HEK293 (cell line): ENCODE results near the gene DEDD2.

Experiments used
- CTCF ChIA-PET: fragments of 350-600 bp; formaldehyde crosslinking; extraction: SDS; loops from one replicate; lab custom pipeline; 2021; ENCODE audit warnings: antibody characterized with exemption; lab: Yijun Ruan, JAX
- POLR2A ChIA-PET: fragments of 300-600 bp; formaldehyde crosslinking; extraction: SDS; loops from one replicate; lab custom pipeline; 2020; ENCODE audit warnings: antibody characterized with exemption, inconsistent platforms; lab: Yijun Ruan, JAX
- H3K27ac ChIP-seq: fragments of 200-500 bp; sonication (Bioruptor generic); 2 replicates; pipeline ENCODE4 v1.5.1; 2014; ENCODE audit warnings: low read depth, low read length, control low read depth, inconsistent platforms; ENCODE audit errors: extremely low read depth
- H3K36me3 ChIP-seq, 2 experiments: fragments of 200-500 bp in 1 of 2; sonication (Bioruptor generic) in 1 of 2; 1 replicate in 1 of 2; 2 replicates in 1 of 2; pipeline ENCODE4 v1.5.1; 2014 to 2017; ENCODE audit warnings: inconsistent platforms in 2 of 2, low read length in 2 of 2; ENCODE audit not compliant: control insufficient read depth in 2 of 2, insufficient read depth in 1 of 2
- H3K4me1 ChIP-seq: fragments of 200-500 bp; sonication (Bioruptor generic); 2 replicates; pipeline ENCODE4 v1.5.1; 2014; ENCODE audit warnings: mild to moderate bottlenecking, low read length, inconsistent platforms; ENCODE audit not compliant: control insufficient read depth, insufficient read depth
- H3K4me3 ChIP-seq: 2 replicates; pipeline ENCODE4 v1.5.1; 2011; ENCODE audit warnings: low read depth, mild to moderate bottlenecking, control low read depth, low read length, moderate library complexity
- H3K9me3 ChIP-seq: fragments of 200-500 bp; sonication (Bioruptor generic); 2 replicates; pipeline ENCODE4 v1.5.1; 2014; ENCODE audit warnings: low read depth, low read length, inconsistent platforms; ENCODE audit not compliant: control insufficient read depth, insufficient read depth
- EGR2 ChIP-seq: fragments of 450-650 bp; formaldehyde crosslinking; IDR thresholded peaks from 2 replicates; pipeline ENCODE4 v1.5.1; 2016; ENCODE audit warnings: low read depth, missing biosample characterization, missing genetic modification characterization
- GLI2 ChIP-seq: fragments of 450-650 bp; formaldehyde crosslinking; IDR thresholded peaks from 2 replicates; pipeline ENCODE4; 2017; ENCODE audit warnings: missing biosample characterization, missing genetic modification characterization, low read depth, borderline replicate concordance
- OVOL3 ChIP-seq: fragments of 450-650 bp; formaldehyde crosslinking; IDR thresholded peaks from 2 replicates; pipeline ENCODE4 v1.5.1; 2016; ENCODE audit warnings: missing biosample characterization, missing genetic modification characterization
- TCF7L2 ChIP-seq: IDR thresholded peaks from 2 replicates; pipeline ENCODE4 v1.6.1; 2011; ENCODE audit warnings: low read depth, mild to moderate bottlenecking, inconsistent platforms, low read length, moderate library complexity, borderline replicate concordance
- TRIM28 ChIP-seq: IDR thresholded peaks from 2 replicates; pipeline ENCODE4 v1.6.1; 2011; ENCODE audit warnings: low read length, control low read depth, borderline replicate concordance
- WT1 ChIP-seq: fragments of 450-650 bp; formaldehyde crosslinking; IDR thresholded peaks from 2 replicates; pipeline ENCODE4 v1.5.1; 2016; ENCODE audit warnings: missing biosample characterization, missing genetic modification characterization
- ZBTB17 ChIP-seq: fragments of 450-650 bp; formaldehyde crosslinking; IDR thresholded peaks from 2 replicates; pipeline ENCODE4 v1.5.1; 2016; ENCODE audit warnings: missing biosample characterization, missing genetic modification characterization
- ZBTB7A ChIP-seq: fragments of 450-650 bp; formaldehyde crosslinking; IDR thresholded peaks from 2 replicates; pipeline ENCODE4 v1.5.1; 2016; ENCODE audit warnings: low read depth, missing biosample characterization, missing genetic modification characterization
- ZEB2 ChIP-seq: fragments of 450-650 bp; formaldehyde crosslinking; IDR thresholded peaks from 2 replicates; pipeline ENCODE4 v1.5.1; 2016; ENCODE audit warnings: missing biosample characterization, missing genetic modification characterization
- ZFHX2 ChIP-seq: fragments of 450-650 bp; formaldehyde crosslinking; conservative IDR thresholded peaks from 2 replicates; pipeline ENCODE4 v1.5.1; 2016; ENCODE audit warnings: missing biosample characterization, missing genetic modification characterization
- ZNF174 ChIP-seq: fragments of 450-650 bp; formaldehyde crosslinking; IDR thresholded peaks from 2 replicates; pipeline ENCODE4 v1.5.0; 2017; ENCODE audit warnings: missing biosample characterization, mild to moderate bottlenecking, missing genetic modification characterization
- ZNF18 ChIP-seq: fragments of 450-650 bp; formaldehyde crosslinking; IDR thresholded peaks from 2 replicates; pipeline ENCODE4 v1.5.1; 2016; ENCODE audit warnings: missing biosample characterization, missing genetic modification characterization
- ZNF19 ChIP-seq: fragments of 450-650 bp; formaldehyde crosslinking; IDR thresholded peaks from 2 replicates; pipeline ENCODE4; 2016; ENCODE audit warnings: missing biosample characterization, missing genetic modification characterization, low read depth
- ZNF274 ChIP-seq, 2 experiments: fragments of 200-500 bp in 1 of 2; fragments of 450-650 bp in 1 of 2; sonication (Bioruptor generic) in 1 of 2; formaldehyde crosslinking in 1 of 2; IDR thresholded peaks; 2 replicates each; pipeline versions ENCODE4 v1.5.1 to v1.6.1; 2014 to 2016; ENCODE audit warnings: borderline replicate concordance in 1 of 2, inconsistent platforms in 1 of 2, low read length in 1 of 2, missing biosample characterization in 1 of 2, missing genetic modification characterization in 1 of 2
- ZNF558 ChIP-seq: fragments of 450-650 bp; formaldehyde crosslinking; IDR thresholded peaks from 2 replicates; pipeline ENCODE4 v1.5.1; 2016; ENCODE audit warnings: missing biosample characterization, missing genetic modification characterization
- ZNF600 ChIP-seq: fragments of 450-650 bp; formaldehyde crosslinking; IDR thresholded peaks from 2 replicates; pipeline ENCODE4 v1.5.1; 2016; ENCODE audit warnings: missing biosample characterization, missing genetic modification characterization
- ZNF623 ChIP-seq: fragments of 450-650 bp; formaldehyde crosslinking; IDR thresholded peaks from 2 replicates; pipeline ENCODE4 v1.5.1; 2016; ENCODE audit warnings: missing biosample characterization, missing genetic modification characterization
- ZNF660 ChIP-seq: fragments of 450-650 bp; IDR thresholded peaks from 2 replicates; pipeline ENCODE4 v1.5.1; 2018; ENCODE audit warnings: missing biosample characterization, mild to moderate bottlenecking, missing genetic modification characterization
- ZNF785 ChIP-seq: fragments of 450-650 bp; formaldehyde crosslinking; IDR thresholded peaks from 2 replicates; pipeline ENCODE4 v1.5.1; 2016; ENCODE audit warnings: missing biosample characterization, missing genetic modification characterization
- TF ChIP-seq, protein P1 (sequence below): fragments of 450-650 bp; formaldehyde crosslinking; IDR thresholded peaks from 2 replicates; pipeline ENCODE4 v1.5.1; 2016; ENCODE audit warnings: missing biosample characterization, missing genetic modification characterization
- TF ChIP-seq, protein P2 (sequence below): fragments of 450-650 bp; formaldehyde crosslinking; IDR thresholded peaks from 2 replicates; pipeline ENCODE4 v1.5.1; 2017; ENCODE audit warnings: missing biosample characterization, missing genetic modification characterization

The DEDD2 gene

GRCh38 chr19:42170715-42171114 lies 46.8 kb downstream of the DEDD2 start:
- Histone ChIP-seq H3K36me3 (no peaks in the 10 kb centered on the region), H3K4me3 (no peak overlapping the region), H3K27ac (no peak overlapping the region), H3K9me3 (no peaks in the 10 kb centered on the region)
- CTCF ChIA-PET, result interaction anchor here (0.6 kb wide), 1 partner anchor 294 kb away, joined by 5 read pairs; no protein-coding TSS in a partner anchor
- POLR2A ChIA-PET, result no interaction called here
- TF ChIP-seq ZNF174 (no peak), TCF7L2 (no peak), ZBTB17 (tag by site-specific recombination) (no peak), ZBTB7A (tag by site-specific recombination) (no peak), ZNF18 (tag by site-specific recombination) (no peak), ZNF600 (no peak), GLI2 (no peak), ZNF785 (tag by site-specific recombination) (no peak), ZNF19 (tag by site-specific recombination) (no peak), ZFHX2 (tag by site-specific recombination) (no peak), ZNF274 (IDR thresholded peaks at IDR 0.05; ENCODE audit: low read length) (no peak), ZNF274 (tag by site-specific recombination; IDR thresholded peaks at IDR 0.05; ENCODE audit: borderline replicate concordance) (no peak), OVOL3 (tag by site-specific recombination) (no peak), TRIM28 (no peak), ZNF660 (tag by site-specific recombination) (no peak)
- TF ChIP-seq, protein P1, sequence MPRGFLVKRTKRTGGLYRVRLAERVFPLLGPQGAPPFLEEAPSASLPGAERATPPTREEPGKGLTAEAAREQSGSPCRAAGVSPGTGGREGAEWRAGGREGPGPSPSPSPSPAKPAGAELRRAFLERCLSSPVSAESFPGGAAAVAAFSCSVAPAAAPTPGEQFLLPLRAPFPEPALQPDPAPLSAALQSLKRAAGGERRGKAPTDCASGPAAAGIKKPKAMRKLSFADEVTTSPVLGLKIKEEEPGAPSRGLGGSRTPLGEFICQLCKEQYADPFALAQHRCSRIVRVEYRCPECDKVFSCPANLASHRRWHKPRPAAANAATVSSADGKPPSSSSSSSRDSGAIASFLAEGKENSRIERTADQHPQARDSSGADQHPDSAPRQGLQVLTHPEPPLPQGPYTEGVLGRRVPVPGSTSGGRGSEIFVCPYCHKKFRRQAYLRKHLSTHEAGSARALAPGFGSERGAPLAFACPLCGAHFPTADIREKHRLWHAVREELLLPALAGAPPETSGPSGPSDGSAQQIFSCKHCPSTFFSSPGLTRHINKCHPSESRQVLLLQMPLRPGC (tag by site-specific recombination), result no peak
- TF ChIP-seq, protein P2, sequence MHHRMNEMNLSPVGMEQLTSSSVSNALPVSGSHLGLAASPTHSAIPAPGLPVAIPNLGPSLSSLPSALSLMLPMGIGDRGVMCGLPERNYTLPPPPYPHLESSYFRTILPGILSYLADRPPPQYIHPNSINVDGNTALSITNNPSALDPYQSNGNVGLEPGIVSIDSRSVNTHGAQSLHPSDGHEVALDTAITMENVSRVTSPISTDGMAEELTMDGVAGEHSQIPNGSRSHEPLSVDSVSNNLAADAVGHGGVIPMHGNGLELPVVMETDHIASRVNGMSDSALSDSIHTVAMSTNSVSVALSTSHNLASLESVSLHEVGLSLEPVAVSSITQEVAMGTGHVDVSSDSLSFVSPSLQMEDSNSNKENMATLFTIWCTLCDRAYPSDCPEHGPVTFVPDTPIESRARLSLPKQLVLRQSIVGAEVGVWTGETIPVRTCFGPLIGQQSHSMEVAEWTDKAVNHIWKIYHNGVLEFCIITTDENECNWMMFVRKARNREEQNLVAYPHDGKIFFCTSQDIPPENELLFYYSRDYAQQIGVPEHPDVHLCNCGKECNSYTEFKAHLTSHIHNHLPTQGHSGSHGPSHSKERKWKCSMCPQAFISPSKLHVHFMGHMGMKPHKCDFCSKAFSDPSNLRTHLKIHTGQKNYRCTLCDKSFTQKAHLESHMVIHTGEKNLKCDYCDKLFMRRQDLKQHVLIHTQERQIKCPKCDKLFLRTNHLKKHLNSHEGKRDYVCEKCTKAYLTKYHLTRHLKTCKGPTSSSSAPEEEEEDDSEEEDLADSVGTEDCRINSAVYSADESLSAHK (tag by site-specific recombination), result no peak
- TF ChIP-seq, all 188 proteins: peak for 0
- no peaks in the 10 kb centered on the region for H3K4me1 ChIP-seq

GRCh38 chr19:42169486-42170413 lies 47.7 kb downstream of the DEDD2 start:
- no peak overlapping the region for H3K4me3 ChIP-seq
- POLR2A ChIA-PET, result no interaction called here
- no peaks in the 10 kb centered on the region for H3K36me3 ChIP-seq
- TF ChIP-seq EGR2 (tag by site-specific recombination) (peak; percentile 77), ZNF623 (tag by site-specific recombination) (no peak), WT1 (tag by site-specific recombination) (no peak), ZNF558 (tag by site-specific recombination) (no peak), ZFHX2 (tag by site-specific recombination) (peak; percentile 71), ZEB2 (no peak), ZBTB7A (tag by site-specific recombination) (no peak)
- TF ChIP-seq, all 188 proteins: peak for 2
- H3K4me1 ChIP-seq, result no peaks in the 10 kb centered on the region
- H3K27ac ChIP-seq, result no peak overlapping the region
- CTCF ChIA-PET, result interaction anchor here (0.6 to 1.1 kb wide), 2 partner anchors 15 to 295 kb away, joined by 3 to 5 read pairs; no protein-coding TSS in a partner anchor
- no peaks in the 10 kb centered on the region for H3K9me3 ChIP-seq
